GM04503 (cell line): Measurements from ENCODE around the gene DBP.
"Not testable (repeated sequence)": the region's sequence is repeated elsewhere in the genome, so short reads cannot be mapped to it uniquely, and the experiment has no call there.

Experiments
- DNase-seq: peaks from one replicate; pipeline ENCODE4 v3.0.0-alpha.2; 2012; ENCODE audit warnings: low read depth

The DBP gene

GRCh38 chr19:48636859-48637448 lies at the start of gene DBP:
Gene DBP, minus strand, starts transcription at chr19:48637379. Its CDS starts 385 bp downstream, at chr19:48636994.
- DNase-seq, result no peak

- not testable (repeated sequence) for DNase-seq
Measured at GRCh38 chr19:48686637-48687036, 49.5 kb upstream of the DBP start.

GRCh38 chr19:48686088-48686487 lies 48.9 kb upstream of the DBP start:
- DNase-seq, result no peak

- no peak for DNase-seq
Measured at GRCh38 chr19:48685583-48685982, 48.4 kb upstream of the DBP start.

- DNase-seq, result no peak
Measured at GRCh38 chr19:48683349-48683748, 46.2 kb upstream of the DBP start.

GRCh38 chr19:48681127-48681470 lies 43.9 kb upstream of the DBP start:
- DNase-seq, result no peak

- no peak for DNase-seq
Measured at GRCh38 chr19:48680436-48681126, 43.4 kb upstream of the DBP start.

GRCh38 chr19:48680006-48680405 lies 42.8 kb upstream of the DBP start:
- DNase-seq, result not testable (repeated sequence)

GRCh38 chr19:48678201-48678600 lies 41.0 kb upstream of the DBP start:
- DNase-seq, result no peak

- no peak for DNase-seq
Measured at GRCh38 chr19:48676887-48677286, 39.7 kb upstream of the DBP start.

GRCh38 chr19:48676487-48676886 lies 39.3 kb upstream of the DBP start:
- DNase-seq, result no peak

GRCh38 chr19:48674921-48675824 lies 38.0 kb upstream of the DBP start:
- peak; percentile 23 for DNase-seq

- no peak for DNase-seq
Measured at GRCh38 chr19:48674216-48674809, 37.1 kb upstream of the DBP start.

GRCh38 chr19:48673436-48674100 lies 36.4 kb upstream of the DBP start:
- no peak for DNase-seq

GRCh38 chr19:48672994-48673393 lies 35.8 kb upstream of the DBP start, which contains the start of gene NTN5:
Gene NTN5, minus strand, starts transcription at chr19:48673017. Its CDS starts 2,031 bp downstream, at chr19:48670986.
- DNase-seq, result no peak

- no peak for DNase-seq
Measured at GRCh38 chr19:48671446-48671995, 34.3 kb upstream of the DBP start.

- no peak for DNase-seq
Measured at GRCh38 chr19:48670699-48671445, 33.7 kb upstream of the DBP start.

GRCh38 chr19:48669903-48670668 lies 32.9 kb upstream of the DBP start:
- DNase-seq, result no peak

- no peak for DNase-seq
Measured at GRCh38 chr19:48668761-48669160, 31.6 kb upstream of the DBP start.

- DNase-seq, result no peak
Measured at GRCh38 chr19:48668332-48668731, 31.2 kb upstream of the DBP start.
